Epithelial cell of proximal tubule (primary cell): ENCODE results near the gene DNAJB6. TPM values are rescaled to one million over a fixed set of nuclear protein-coding genes. Genes with fewer than 3 reads are reported as not detected.

Experiments
- DNase-seq: peaks from one replicate; pipeline ENCODE4 v3.0.0-alpha.2; 2011; ENCODE audit warnings: low read depth
- H3K4me3 ChIP-seq: 2 replicates; pipeline ENCODE4 v1.5.1; 2011; ENCODE audit warnings: low read depth, mild to moderate bottlenecking, low read length
- total RNA-seq: library from RNA; depleted of rRNA; stranded (reverse); fragments of >200 nt; gene quantifications from 2 replicates; pipeline ENCODE4 v1.2.3, GENCODE V29; 2015
- TF ChIP-seq, protein P1 (sequence below): conservative IDR thresholded peaks from 2 replicates; pipeline ENCODE4 v1.5.1; 2012; ENCODE audit warnings: low read depth, mild to moderate bottlenecking, low read length

Gene DNAJB6
- total RNA-seq, 1 donor from 2014 or later, result 108 TPM

GRCh38 chr7:157377436-157378124 lies 40.8 kb downstream of the DNAJB6 start:
- DNase-seq, result no peak
- no peak overlapping the region for H3K4me3 ChIP-seq
- TF ChIP-seq, protein P1, sequence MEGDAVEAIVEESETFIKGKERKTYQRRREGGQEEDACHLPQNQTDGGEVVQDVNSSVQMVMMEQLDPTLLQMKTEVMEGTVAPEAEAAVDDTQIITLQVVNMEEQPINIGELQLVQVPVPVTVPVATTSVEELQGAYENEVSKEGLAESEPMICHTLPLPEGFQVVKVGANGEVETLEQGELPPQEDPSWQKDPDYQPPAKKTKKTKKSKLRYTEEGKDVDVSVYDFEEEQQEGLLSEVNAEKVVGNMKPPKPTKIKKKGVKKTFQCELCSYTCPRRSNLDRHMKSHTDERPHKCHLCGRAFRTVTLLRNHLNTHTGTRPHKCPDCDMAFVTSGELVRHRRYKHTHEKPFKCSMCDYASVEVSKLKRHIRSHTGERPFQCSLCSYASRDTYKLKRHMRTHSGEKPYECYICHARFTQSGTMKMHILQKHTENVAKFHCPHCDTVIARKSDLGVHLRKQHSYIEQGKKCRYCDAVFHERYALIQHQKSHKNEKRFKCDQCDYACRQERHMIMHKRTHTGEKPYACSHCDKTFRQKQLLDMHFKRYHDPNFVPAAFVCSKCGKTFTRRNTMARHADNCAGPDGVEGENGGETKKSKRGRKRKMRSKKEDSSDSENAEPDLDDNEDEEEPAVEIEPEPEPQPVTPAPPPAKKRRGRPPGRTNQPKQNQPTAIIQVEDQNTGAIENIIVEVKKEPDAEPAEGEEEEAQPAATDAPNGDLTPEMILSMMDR, result no peak

GRCh38 chr7:157378390-157378789 lies 41.6 kb downstream of the DNAJB6 start:
- TF ChIP-seq, protein P1, result no peak
- no peak overlapping the region for H3K4me3 ChIP-seq
- DNase-seq, result no peak

GRCh38 chr7:157379493-157379892 lies 42.7 kb downstream of the DNAJB6 start:
- no peak overlapping the region for H3K4me3 ChIP-seq
- TF ChIP-seq, protein P1, result no peak
- DNase-seq, result no peak

DNA sequence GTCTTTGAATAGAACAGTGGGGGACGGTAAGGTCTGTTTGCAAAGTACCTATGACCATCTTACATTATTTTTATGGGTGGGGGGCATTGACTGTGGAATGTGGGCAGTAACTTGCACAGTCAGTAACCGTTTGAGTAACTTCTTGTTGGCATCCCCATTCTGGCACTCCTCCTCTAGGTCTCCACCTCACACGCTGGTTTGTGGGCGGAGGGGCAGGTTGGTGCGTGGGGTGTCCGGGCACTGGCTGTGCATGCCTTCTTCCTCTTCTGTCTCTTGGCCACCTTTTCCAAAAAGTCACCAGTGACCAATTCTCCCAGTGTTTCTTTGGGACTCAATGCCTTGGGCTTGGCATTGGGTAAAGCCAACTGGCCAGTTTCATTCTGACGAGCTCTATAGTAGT lies 43.6 kb downstream of the DNAJB6 start:
- no peak for DNase-seq
- no peak overlapping the region for H3K4me3 ChIP-seq
- TF ChIP-seq, protein P1, result no peak

DNA sequence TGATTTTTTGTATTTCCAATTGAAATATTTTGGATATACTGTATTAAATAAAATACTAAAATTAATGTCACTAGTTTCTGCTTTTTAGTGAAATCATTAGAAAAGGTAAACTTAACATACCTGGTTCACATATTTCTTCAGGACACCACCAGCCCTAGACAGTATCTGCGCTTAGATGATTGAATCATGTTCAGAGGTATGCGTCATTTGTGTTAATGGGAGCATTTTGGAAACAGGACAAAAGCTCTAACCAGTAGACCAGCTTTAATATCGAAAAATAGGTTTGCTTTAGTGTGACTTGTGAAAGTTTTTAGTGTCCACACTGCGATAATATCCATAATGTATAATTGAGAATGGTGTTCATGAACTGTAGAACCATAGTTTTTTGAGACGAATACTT lies 47.1 kb downstream of the DNAJB6 start:
- TF ChIP-seq, protein P1, result no peak
- no peak overlapping the region for H3K4me3 ChIP-seq
- DNase-seq, result no peak

GRCh38 chr7:157384301-157384700 lies 47.5 kb downstream of the DNAJB6 start:
- TF ChIP-seq, protein P1, result no peak
- no peak for DNase-seq
- no peak overlapping the region for H3K4me3 ChIP-seq
